ENCODE results near the gene ERC1.
A peak's percentile ranks its signal among the peaks of the same experiment; 100 is the strongest.
"Not testable (repeated sequence)": the region's sequence is repeated elsewhere in the genome, so short reads cannot be mapped to it uniquely, and the experiment has no call there.

ERC1 gene

GRCh38 chr12:1034243-1034642, 43.2 kb downstream of the ERC1 start:
- DNase-seq = no peak

- DNase-seq = no peak
Observed at GRCh38 chr12:1034751-1035457, 43.9 kb downstream of the ERC1 start.

- no peak for DNase-seq
Observed at GRCh38 chr12:1041478-1041877, 50.5 kb downstream of the ERC1 start.

GRCh38 chr12:1044199-1044598, 53.2 kb downstream of the ERC1 start:
- peak; percentile 6 for DNase-seq

- peak; percentile 60 for DNase-seq
Observed at GRCh38 chr12:1044696-1045095, 53.7 kb downstream of the ERC1 start.

- no peak for DNase-seq
Observed at GRCh38 chr12:1046727-1047126, 55.7 kb downstream of the ERC1 start.

- no peak for DNase-seq
Observed at GRCh38 chr12:1047898-1048660, 57.1 kb downstream of the ERC1 start.

- DNase-seq = no peak
Observed at GRCh38 chr12:1050059-1050707, 59.2 kb downstream of the ERC1 start.

- DNase-seq = not testable (repeated sequence)
Observed at GRCh38 chr12:1051672-1052071, 60.6 kb downstream of the ERC1 start.

GRCh38 chr12:1053690-1054089, 62.7 kb downstream of the ERC1 start:
- no peak for DNase-seq

GRCh38 chr12:1054117-1054870, 63.3 kb downstream of the ERC1 start:
- DNase-seq = no peak

GRCh38 chr12:1056390-1056789, 65.4 kb downstream of the ERC1 start:
- DNase-seq = no peak

GRCh38 chr12:1058423-1058822, 67.4 kb downstream of the ERC1 start:
- DNase-seq = no peak

GRCh38 chr12:1059162-1059561, 68.1 kb downstream of the ERC1 start:
- DNase-seq = no peak

GRCh38 chr12:1063852-1064251, 72.8 kb downstream of the ERC1 start:
- no peak for DNase-seq

- DNase-seq = no peak
Observed at GRCh38 chr12:1064317-1064716, 73.3 kb downstream of the ERC1 start.

- DNase-seq = no peak
Observed at GRCh38 chr12:1065629-1066028, 74.6 kb downstream of the ERC1 start.

- no peak for DNase-seq
Observed at GRCh38 chr12:1069846-1070245, 78.8 kb downstream of the ERC1 start.

GRCh38 chr12:1071182-1071581, 80.2 kb downstream of the ERC1 start:
- no peak for DNase-seq

- peak; percentile 11 for DNase-seq
Observed at GRCh38 chr12:1073652-1074051, 82.6 kb downstream of the ERC1 start.

- no peak for DNase-seq
Observed at GRCh38 chr12:1077036-1077803, 86.2 kb downstream of the ERC1 start.

GRCh38 chr12:1078002-1078401, 87.0 kb downstream of the ERC1 start:
- DNase-seq = no peak
